ENCODE results near the gene FMN1.

Gene FMN1

DNA sequence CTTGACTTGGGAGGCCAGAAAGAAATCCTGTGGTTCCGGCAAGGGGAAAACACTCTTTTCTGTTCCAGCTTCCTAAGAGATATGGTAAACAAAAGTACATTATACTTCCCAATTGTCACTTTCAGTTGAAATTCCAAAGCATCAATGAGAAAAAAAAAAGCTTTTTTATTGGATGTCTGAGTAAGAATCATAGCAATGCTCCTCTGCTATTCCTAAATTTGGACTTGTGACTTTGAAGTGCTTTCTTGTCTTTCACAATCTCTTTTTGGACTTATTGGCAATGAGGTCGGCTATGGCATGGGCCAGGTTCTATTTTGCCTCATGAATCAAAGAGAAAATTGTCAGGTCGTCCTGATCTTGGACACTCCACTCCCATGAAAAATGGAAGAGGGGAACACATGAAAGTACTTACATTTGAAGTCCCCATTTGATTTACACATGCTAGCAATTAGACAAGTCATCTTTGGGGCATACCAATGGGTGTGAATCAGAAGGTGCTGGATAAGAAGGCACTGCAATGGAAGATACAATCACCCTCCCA lies 306.2 kb downstream of the FMN1 start:
- TF ChIP-seq, protein P1, sequence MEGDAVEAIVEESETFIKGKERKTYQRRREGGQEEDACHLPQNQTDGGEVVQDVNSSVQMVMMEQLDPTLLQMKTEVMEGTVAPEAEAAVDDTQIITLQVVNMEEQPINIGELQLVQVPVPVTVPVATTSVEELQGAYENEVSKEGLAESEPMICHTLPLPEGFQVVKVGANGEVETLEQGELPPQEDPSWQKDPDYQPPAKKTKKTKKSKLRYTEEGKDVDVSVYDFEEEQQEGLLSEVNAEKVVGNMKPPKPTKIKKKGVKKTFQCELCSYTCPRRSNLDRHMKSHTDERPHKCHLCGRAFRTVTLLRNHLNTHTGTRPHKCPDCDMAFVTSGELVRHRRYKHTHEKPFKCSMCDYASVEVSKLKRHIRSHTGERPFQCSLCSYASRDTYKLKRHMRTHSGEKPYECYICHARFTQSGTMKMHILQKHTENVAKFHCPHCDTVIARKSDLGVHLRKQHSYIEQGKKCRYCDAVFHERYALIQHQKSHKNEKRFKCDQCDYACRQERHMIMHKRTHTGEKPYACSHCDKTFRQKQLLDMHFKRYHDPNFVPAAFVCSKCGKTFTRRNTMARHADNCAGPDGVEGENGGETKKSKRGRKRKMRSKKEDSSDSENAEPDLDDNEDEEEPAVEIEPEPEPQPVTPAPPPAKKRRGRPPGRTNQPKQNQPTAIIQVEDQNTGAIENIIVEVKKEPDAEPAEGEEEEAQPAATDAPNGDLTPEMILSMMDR (conservative IDR thresholded peaks at IDR 0.05; ENCODE audit: low read length): no peak
- H3K4me3 ChIP-seq (ENCODE audit: low read length): peak overlapping the region; percentile 49
- DNase-seq (ENCODE audit: low read depth): peak; percentile 92

DNA sequence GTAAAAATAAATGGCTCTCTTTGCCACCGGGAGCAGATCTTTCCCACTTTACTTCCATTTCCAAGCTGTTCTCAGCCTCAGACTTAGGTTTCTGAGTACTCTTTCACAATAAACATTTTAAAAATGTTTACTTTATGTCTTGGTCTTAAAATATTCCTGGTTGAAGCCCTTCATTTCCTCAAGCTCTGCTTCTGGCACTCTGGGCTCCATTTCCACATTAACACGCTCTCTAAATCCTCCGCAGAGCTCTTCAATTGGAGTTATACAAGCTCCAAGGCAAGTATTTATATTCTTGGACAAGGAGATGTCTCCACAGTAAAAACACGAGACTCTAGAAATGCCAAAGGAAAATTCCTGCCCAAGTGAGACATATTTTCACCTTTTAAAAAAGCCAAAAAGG lies 307.4 kb downstream of the FMN1 start:
- DNase-seq (ENCODE audit: low read depth): peak; percentile 37
- TF ChIP-seq, protein P1 (conservative IDR thresholded peaks at IDR 0.05; ENCODE audit: low read length): no peak
- peak overlapping the region; percentile 49 for H3K4me3 ChIP-seq (ENCODE audit: low read length)

DNA sequence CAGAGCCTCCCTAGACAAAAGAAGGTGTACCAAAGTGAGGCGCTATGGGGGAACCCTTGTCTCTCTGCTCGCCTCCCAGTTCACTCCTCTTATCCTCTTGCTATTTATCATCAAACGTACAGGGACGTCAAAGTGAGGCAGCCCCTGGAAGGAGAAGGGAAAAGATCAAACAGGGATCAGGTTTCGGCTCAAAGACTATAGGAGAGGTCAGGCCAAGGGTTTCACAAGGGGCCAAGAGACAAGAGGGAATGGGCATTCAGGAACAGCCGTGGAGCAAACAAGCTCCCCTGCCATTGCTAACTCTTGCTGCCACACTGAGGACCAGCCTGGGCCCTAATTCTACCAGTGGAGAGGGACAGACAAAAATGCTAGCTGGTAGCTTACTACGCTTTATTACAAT lies 308.1 kb downstream of the FMN1 start:
- no peak for DNase-seq (ENCODE audit: low read depth)
- TF ChIP-seq, protein P1 (conservative IDR thresholded peaks at IDR 0.05; ENCODE audit: low read length): no peak
- peak overlapping the region; percentile 49 for H3K4me3 ChIP-seq (ENCODE audit: low read length)

DNA sequence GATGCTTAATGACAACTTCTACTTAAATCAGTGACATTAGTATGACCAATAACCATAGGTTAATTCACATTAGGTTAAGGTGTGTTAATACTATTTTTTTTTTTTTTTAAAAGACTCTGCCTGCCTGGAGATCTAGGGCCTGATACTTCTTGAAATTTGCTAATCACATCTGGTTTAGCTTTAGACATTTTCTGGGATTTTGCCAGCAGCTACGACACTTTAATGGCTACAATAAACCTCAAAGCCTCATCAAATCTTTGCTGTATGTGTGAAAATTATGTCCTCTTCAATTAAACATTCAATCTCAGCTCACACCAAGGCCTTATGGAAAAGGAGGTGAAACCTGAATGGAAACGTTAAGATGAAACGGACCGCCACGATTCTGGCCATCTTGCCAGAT lies 308.8 kb downstream of the FMN1 start:
- H3K4me3 ChIP-seq (ENCODE audit: low read length): no peak overlapping the region
- DNase-seq (ENCODE audit: low read depth): peak; percentile 32
- TF ChIP-seq, protein P1 (conservative IDR thresholded peaks at IDR 0.05; ENCODE audit: low read length): no peak

DNA sequence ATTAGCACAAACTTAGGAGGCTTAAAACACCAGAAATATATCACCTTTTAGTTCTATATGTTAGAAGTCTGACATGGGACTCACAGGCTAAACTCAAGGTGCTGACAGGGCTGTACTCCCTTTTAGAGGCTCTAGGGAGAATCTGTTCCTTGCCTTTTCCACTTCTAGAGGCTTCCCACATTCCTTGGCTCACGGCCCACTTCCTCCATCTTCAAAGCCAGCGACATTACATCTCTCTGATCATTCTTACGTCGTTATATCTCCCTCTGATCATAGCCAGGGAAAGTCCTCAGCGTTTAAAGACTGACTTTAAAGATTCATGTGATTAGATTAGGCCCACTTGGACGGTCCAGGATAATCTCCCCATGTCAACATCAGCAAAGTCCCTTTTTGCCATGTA lies 310.4 kb downstream of the FMN1 start:
- H3K4me3 ChIP-seq (ENCODE audit: low read length): no peak overlapping the region
- DNase-seq (ENCODE audit: low read depth): peak; percentile 68
- TF ChIP-seq, protein P1 (conservative IDR thresholded peaks at IDR 0.05; ENCODE audit: low read length): no peak; the same call in 1 of the 2 replicates

DNA sequence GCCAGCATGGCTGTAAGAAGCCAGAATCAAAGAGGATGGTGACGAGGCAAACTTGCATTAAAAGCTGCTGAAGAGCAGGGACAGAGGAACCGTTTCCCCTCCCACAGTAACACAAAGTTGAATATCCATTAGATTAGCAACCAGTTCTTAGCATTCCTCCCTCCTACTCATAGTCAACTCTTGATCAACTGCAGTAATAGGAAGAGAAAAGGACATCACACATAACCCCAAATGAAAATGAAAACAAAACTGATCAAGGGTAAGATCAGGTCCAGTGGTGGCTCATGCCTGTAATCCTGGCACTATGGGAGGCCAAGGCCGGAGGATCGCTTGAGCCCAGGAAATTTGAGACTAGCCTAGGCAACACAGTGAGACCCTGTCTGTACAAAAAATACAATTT lies 311.6 kb downstream of the FMN1 start:
- TF ChIP-seq, protein P1 (conservative IDR thresholded peaks at IDR 0.05; ENCODE audit: low read length): no peak
- H3K4me3 ChIP-seq (ENCODE audit: low read length): no peak overlapping the region
- DNase-seq (ENCODE audit: low read depth): no peak

DNA sequence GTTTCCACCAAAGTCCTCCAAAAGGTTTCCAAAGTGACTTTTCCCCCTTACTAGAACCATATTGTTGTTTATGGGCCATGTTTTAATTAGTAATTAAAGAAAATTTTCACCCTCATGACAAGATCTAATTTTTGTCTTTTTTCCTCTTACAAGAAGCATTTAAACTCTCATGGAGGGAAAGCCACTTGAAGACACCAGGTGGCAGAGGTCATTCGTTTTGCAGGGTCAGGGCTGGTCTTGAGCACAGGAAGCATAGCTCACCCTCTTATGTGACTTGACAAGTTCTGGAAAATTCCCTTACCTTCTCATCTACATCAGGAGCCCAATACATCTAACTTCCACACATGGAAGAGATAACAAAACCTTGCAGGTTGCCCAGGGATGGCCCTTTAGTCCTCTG lies 313.0 kb downstream of the FMN1 start:
- DNase-seq (ENCODE audit: low read depth): no peak
- TF ChIP-seq, protein P1 (conservative IDR thresholded peaks at IDR 0.05; ENCODE audit: low read length): no peak
- no peak overlapping the region for H3K4me3 ChIP-seq (ENCODE audit: low read length)
